GM12878 (cell line): ENCODE measurements around the gene SYN1. TPM values are rescaled to one million over a fixed set of nuclear protein-coding genes. Genes with fewer than 3 reads are reported as not detected.

Experiments
- ASH2L ChIP-seq: fragments of 300-600, 200-600 bp; sonication (generic); IDR thresholded peaks from 2 replicates; pipeline ENCODE4 v1.6.1; 2017; ENCODE audit warnings: low read depth, mild to moderate bottlenecking, borderline replicate concordance
- BCL11A ChIP-seq: IDR thresholded peaks from 2 replicates; pipeline ENCODE4 v1.6.1; 2011; ENCODE audit warnings: low read depth, low read length
- BHLHE40 ChIP-seq, 2 experiments: fragments of 450-650 bp in 1 of 2; IDR thresholded peaks; 2 replicates each; pipeline ENCODE4 v1.6.1; 2011 to 2017; ENCODE audit warnings: low read depth in 2 of 2, borderline replicate concordance in 1 of 2, improper control_type of control experiment in 1 of 2, low read length in 1 of 2, mild to moderate bottlenecking in 1 of 2
- BRCA1 ChIP-seq: IDR thresholded peaks from 2 replicates; pipeline ENCODE4 v1.6.1; 2011; ENCODE audit warnings: low read depth, low read length, improper control_type of control experiment
- CBX3 ChIP-seq: fragments of 200-600 bp; sonication (generic); IDR thresholded peaks from 2 replicates; pipeline ENCODE4 v1.6.1; 2016; ENCODE audit warnings: low read depth, borderline replicate concordance
- CHD2 ChIP-seq: IDR thresholded peaks from 2 replicates; pipeline ENCODE4 v1.6.1; 2011; ENCODE audit warnings: low read depth, low read length, improper control_type of control experiment, borderline replicate concordance
- GATAD2B ChIP-seq: fragments of 450-650 bp; conservative IDR thresholded peaks from 2 replicates; pipeline ENCODE4 v1.6.1; 2017; ENCODE audit warnings: low read depth, mild to moderate bottlenecking, moderate library complexity
- HDAC6 ChIP-seq: fragments of 200-600 bp; sonication (generic); IDR thresholded peaks from one replicate; pipeline ENCODE4 v1.8.0; 2017; ENCODE audit warnings: antibody characterized with exemption; ENCODE audit not compliant: unreplicated experiment
- KDM1A ChIP-seq: fragments of 200-600 bp; sonication (generic); IDR thresholded peaks from 2 replicates; pipeline ENCODE4 v1.6.1; 2016; ENCODE audit warnings: borderline replicate concordance
- MEF2B ChIP-seq: fragments of 450-650 bp; IDR thresholded peaks from 2 replicates; pipeline ENCODE4 v1.6.1; 2018; ENCODE audit warnings: mild to moderate bottlenecking, moderate library complexity; ENCODE audit not compliant: partially characterized antibody, poor library complexity, severe bottlenecking
- MTA2 ChIP-seq: fragments of 450-650 bp; IDR thresholded peaks from 2 replicates; pipeline ENCODE4 v1.6.1; 2016; ENCODE audit warnings: low read depth, mild to moderate bottlenecking, moderate library complexity
- MYB ChIP-seq: fragments of 150-350 bp; IDR thresholded peaks from 2 replicates; pipeline ENCODE4 v1.6.1; 2014; ENCODE audit warnings: mild to moderate bottlenecking, low read depth, low read length, borderline replicate concordance
- NR2C2 ChIP-seq: IDR thresholded peaks from 2 replicates; pipeline ENCODE4 v1.6.1; 2011; ENCODE audit warnings: borderline replicate concordance, low read depth; ENCODE audit not compliant: control insufficient read depth, insufficient read length
- PAX8 ChIP-seq: fragments of 450-650 bp; IDR thresholded peaks from 2 replicates; pipeline ENCODE4 v1.6.1; 2017; ENCODE audit warnings: mild to moderate bottlenecking, moderate library complexity
- POU2F2 ChIP-seq: IDR thresholded peaks from 3 replicates; pipeline ENCODE4 v1.6.1; 2011; ENCODE audit warnings: low read depth, mild to moderate bottlenecking, low read length, borderline replicate concordance
- RAD21 ChIP-seq: IDR thresholded peaks from 2 replicates; pipeline ENCODE4 v1.6.1; 2011; ENCODE audit warnings: mild to moderate bottlenecking, low read depth, low read length, moderate library complexity; ENCODE audit not compliant: insufficient read depth
- RB1 ChIP-seq: fragments of 450-650 bp; formaldehyde crosslinking; IDR thresholded peaks from 2 replicates; pipeline ENCODE4 v1.6.1; 2017; ENCODE audit warnings: mild to moderate bottlenecking, borderline replicate concordance
- RBBP5 ChIP-seq: fragments of 200-600 bp; sonication (generic); conservative IDR thresholded peaks from 2 replicates; pipeline ENCODE4 v1.6.1; 2016
- SMC3 ChIP-seq: IDR thresholded peaks from 2 replicates; pipeline ENCODE4 v1.6.1; 2011; ENCODE audit warnings: low read length, improper control_type of control experiment, borderline replicate concordance
- SREBF1 ChIP-seq: IDR thresholded peaks from 2 replicates; pipeline ENCODE4 v1.6.1; 2012; ENCODE audit warnings: mild to moderate bottlenecking, low read length
- SUPT20H ChIP-seq: IDR thresholded peaks from 2 replicates; pipeline ENCODE4 v1.6.1; 2011; ENCODE audit warnings: low read depth, mild to moderate bottlenecking, low read length, moderate library complexity, borderline replicate concordance; ENCODE audit not compliant: control insufficient read depth
- YY1 ChIP-seq: IDR thresholded peaks from 2 replicates; pipeline ENCODE4 v1.6.1; 2011; ENCODE audit warnings: low read depth, mild to moderate bottlenecking, low read length
- ZNF274 ChIP-seq: IDR thresholded peaks from one replicate; pipeline ENCODE4 v1.8.0; 2011; ENCODE audit not compliant: insufficient read length, insufficient read depth
- ZNF622 ChIP-seq: fragments of 450-650 bp; IDR thresholded peaks from 2 replicates; pipeline ENCODE4 v1.6.1; 2017; ENCODE audit warnings: mild to moderate bottlenecking, inconsistent platforms
- ZZZ3 ChIP-seq: IDR thresholded peaks from 2 replicates; pipeline ENCODE4 v1.6.1; 2011; ENCODE audit warnings: low read depth; ENCODE audit not compliant: control insufficient read depth, insufficient read length
- polyA plus RNA-seq, 11 experiments: library from polyadenylated mRNA; depleted of rRNA in 4 of 11; unstranded in 6 of 11; stranded (reverse) in 5 of 11; fragments of >200 nt; fragmentation: Nextera tagmentation in 4 of 11; fragmentation: Illumina TruSeq in 1 of 11; extraction: Ambion mirVana in 4 of 11; extraction: Trizol in 1 of 11; gene quantifications; 1 replicate in 1 of 11; 2 replicates in 10 of 11; pipeline versions ENCODE4 v1.2.1 to v1.2.3, GENCODE V29; 2011 to 2016; ENCODE audit warnings: inconsistent platforms in 2 of 11, missing spikeins in 2 of 11, low read depth in 1 of 11
- total RNA-seq, 4 experiments: library from RNA; depleted of rRNA in 3 of 4; stranded (reverse); fragments of >200 nt in 3 of 4; fragmentation: Illumina TruSeq in 1 of 4; extraction: Trizol in 1 of 4; gene quantifications; 2 replicates each; pipeline versions ENCODE4 v1.2.1 to v1.2.3, GENCODE V29; 2013 to 2021
- TF ChIP-seq, protein P1 (sequence below): IDR thresholded peaks from 2 replicates; pipeline ENCODE4 v1.6.1; 2011; ENCODE audit warnings: low read depth, mild to moderate bottlenecking, low read length, moderate library complexity, borderline replicate concordance; ENCODE audit errors: extremely low read depth
- TF ChIP-seq, protein P2 (sequence below): fragments of 450-650 bp; IDR thresholded peaks from 2 replicates; pipeline ENCODE4 v1.6.1; 2016; ENCODE audit warnings: mild to moderate bottlenecking
- TF ChIP-seq, protein P3 (sequence below): fragments of 450-650 bp; IDR thresholded peaks from 2 replicates; pipeline ENCODE4 v1.6.1; 2017; ENCODE audit warnings: mild to moderate bottlenecking, low read depth, inconsistent platforms; ENCODE audit not compliant: poor library complexity, severe bottlenecking

The SYN1 gene
- total and polyA plus RNA-seq, 10 of the 15 experiments (the other 5 are each of a cell fraction or from before 2014, with no cell fraction given) = 0.09 to 0.57 (median 0.16) TPM; not detected in 3

DNA sequence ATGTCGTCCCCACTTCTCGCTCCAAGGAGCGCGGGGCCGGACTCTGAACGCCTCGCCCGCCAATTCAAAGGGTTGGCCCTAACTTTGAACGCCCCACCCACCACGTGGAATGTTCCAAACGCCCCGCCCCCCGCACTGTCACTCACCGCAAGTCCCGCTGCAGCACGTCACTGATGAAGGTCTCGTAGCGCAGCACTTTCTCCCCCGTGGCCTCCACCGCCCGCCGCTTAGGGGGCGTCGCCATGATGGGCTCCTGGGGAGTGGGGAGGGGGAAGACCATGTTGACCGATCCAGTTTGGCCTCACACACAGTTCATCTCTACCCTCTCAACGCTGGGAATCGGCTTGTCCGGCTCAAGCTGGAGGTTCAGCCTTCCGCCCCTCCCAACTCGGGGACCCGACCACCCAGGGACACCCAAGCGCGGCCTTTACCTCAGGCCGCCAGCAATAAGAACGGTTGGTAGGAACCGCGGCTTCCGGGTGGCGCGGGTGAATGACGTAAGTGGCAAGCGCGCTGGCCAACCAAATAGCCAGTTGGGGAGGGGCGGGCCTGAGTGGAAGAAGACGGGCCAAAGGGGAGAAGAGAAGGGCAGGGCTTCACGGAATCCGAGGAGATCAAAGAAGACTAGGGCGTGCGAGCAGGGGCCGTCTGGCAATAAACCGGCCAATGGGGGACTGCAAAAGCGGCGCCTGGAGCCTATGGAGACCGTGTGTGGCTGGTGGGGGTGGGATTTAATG is 39.2 kb upstream of the SYN1 start, which contains the start of gene UXT (continued):
- TF ChIP-seq ASH2L (no peak), CHD2 (peak; percentile 29; the same call in 1 of the 2 replicates), RAD21 (no peak), YY1 (peak; percentile 88), BCL11A (no peak), CBX3 (no peak), POU2F2 (0 out of 3 replicates have a peak, but pooled peaks have one; percentile 3), KDM1A (no peak), ZNF274 (no peak), ZZZ3 (no peak), BRCA1 (no peak), GATAD2B (0 out of 2 replicates have a peak, but pooled peaks have one; percentile 21), RBBP5 (no peak), ZNF622 (no peak), RB1 (0 out of 2 replicates have a peak, but pooled peaks have one; percentile 15), MYB (peak; percentile 79; the same call in 1 of the 2 replicates), PAX8 (no peak), SMC3 (no peak), NR2C2 (no peak), SREBF1 (no peak), HDAC6 (no peak), MTA2 (no peak), BHLHE40 (IDR thresholded peaks at IDR 0.05; ENCODE audit: borderline replicate concordance in 1 of 2, low read depth in 2 of 2, low read length in 1 of 2) (peak; percentile 13 to 43; a peak in 1 of 4 replicates), SUPT20H (no peak), MEF2B (no peak)
- TF ChIP-seq, protein P1, sequence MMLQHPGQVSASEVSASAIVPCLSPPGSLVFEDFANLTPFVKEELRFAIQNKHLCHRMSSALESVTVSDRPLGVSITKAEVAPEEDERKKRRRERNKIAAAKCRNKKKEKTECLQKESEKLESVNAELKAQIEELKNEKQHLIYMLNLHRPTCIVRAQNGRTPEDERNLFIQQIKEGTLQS = peak; percentile 41; the same call in 1 of the 2 replicates
- TF ChIP-seq, protein P2, sequence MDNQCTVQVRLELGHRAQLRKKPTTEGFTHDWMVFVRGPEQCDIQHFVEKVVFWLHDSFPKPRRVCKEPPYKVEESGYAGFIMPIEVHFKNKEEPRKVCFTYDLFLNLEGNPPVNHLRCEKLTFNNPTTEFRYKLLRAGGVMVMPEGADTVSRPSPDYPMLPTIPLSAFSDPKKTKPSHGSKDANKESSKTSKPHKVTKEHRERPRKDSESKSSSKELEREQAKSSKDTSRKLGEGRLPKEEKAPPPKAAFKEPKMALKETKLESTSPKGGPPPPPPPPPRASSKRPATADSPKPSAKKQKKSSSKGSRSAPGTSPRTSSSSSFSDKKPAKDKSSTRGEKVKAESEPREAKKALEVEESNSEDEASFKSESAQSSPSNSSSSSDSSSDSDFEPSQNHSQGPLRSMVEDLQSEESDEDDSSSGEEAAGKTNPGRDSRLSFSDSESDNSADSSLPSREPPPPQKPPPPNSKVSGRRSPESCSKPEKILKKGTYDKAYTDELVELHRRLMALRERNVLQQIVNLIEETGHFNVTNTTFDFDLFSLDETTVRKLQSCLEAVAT = peak; percentile 70
- TF ChIP-seq, protein P3, sequence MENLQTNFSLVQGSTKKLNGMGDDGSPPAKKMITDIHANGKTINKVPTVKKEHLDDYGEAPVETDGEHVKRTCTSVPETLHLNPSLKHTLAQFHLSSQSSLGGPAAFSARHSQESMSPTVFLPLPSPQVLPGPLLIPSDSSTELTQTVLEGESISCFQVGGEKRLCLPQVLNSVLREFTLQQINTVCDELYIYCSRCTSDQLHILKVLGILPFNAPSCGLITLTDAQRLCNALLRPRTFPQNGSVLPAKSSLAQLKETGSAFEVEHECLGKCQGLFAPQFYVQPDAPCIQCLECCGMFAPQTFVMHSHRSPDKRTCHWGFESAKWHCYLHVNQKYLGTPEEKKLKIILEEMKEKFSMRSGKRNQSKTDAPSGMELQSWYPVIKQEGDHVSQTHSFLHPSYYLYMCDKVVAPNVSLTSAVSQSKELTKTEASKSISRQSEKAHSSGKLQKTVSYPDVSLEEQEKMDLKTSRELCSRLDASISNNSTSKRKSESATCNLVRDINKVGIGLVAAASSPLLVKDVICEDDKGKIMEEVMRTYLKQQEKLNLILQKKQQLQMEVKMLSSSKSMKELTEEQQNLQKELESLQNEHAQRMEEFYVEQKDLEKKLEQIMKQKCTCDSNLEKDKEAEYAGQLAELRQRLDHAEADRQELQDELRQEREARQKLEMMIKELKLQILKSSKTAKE = no peak
